ENCODE measurements around the gene LRBA. TPM values are rescaled to one million over a fixed set of nuclear protein-coding genes. Genes with fewer than 3 reads are reported as not detected.

LRBA gene
- total and polyA plus RNA-seq, 2 donors: 18.4 to 38.6 TPM

- WGBS: 93% methylated on average over 1 of the region's 1 CpG
- Histone ChIP-seq H3K36me3 (ENCODE audit: control insufficient read depth in 2 of 2, insufficient read depth in 2 of 2, low read length in 1 of 2) (no peaks in the 10 kb centered on the region), H3K27me3 (ENCODE audit: control insufficient read depth in 2 of 2, insufficient read depth in 1 of 2, low read length in 1 of 2) (no peaks in the 10 kb centered on the region), H3K4me1 (ENCODE audit: control insufficient read depth in 2 of 2, insufficient read depth in 2 of 2, low read length in 2 of 2) (no peaks in the 10 kb centered on the region), H3K9me3 (ENCODE audit: control insufficient read depth in 2 of 2, insufficient read depth in 1 of 2, low read length in 1 of 2) (no peaks in the 10 kb centered on the region), H3K27ac (ENCODE audit: low read depth in 1 of 2, low read length in 1 of 2) (no peak overlapping the region), H3K4me3 (ENCODE audit: low read length in 2 of 2) (no peak overlapping the region)
- DNase-seq (ENCODE audit: low read depth in 6 of 9, low spot score in 9 of 9): no peak
Observed at GRCh38 chr4:150379454-150379853, 635.6 kb downstream of the LRBA start.

- Histone ChIP-seq H3K27ac (ENCODE audit: low read depth in 1 of 2, low read length in 1 of 2) (no peak overlapping the region), H3K36me3 (ENCODE audit: control insufficient read depth in 2 of 2, insufficient read depth in 2 of 2, low read length in 1 of 2) (no peaks in the 10 kb centered on the region), H3K9me3 (ENCODE audit: control insufficient read depth in 2 of 2, insufficient read depth in 1 of 2, low read length in 1 of 2) (no peaks in the 10 kb centered on the region), H3K4me1 (ENCODE audit: control insufficient read depth in 2 of 2, insufficient read depth in 2 of 2, low read length in 2 of 2) (no peaks in the 10 kb centered on the region), H3K4me3 (ENCODE audit: low read length in 2 of 2) (no peak overlapping the region), H3K27me3 (ENCODE audit: control insufficient read depth in 2 of 2, insufficient read depth in 1 of 2, low read length in 1 of 2) (no peaks in the 10 kb centered on the region)
- no peak for DNase-seq (ENCODE audit: low read depth in 6 of 9, low spot score in 9 of 9)
- WGBS: 89% methylated on average over 4 of the region's 4 CpGs
Observed at GRCh38 chr4:150375025-150375424, 640.1 kb downstream of the LRBA start.

GRCh38 chr4:150371869-150372268 is 643.2 kb downstream of the LRBA start:
- H3K4me3 ChIP-seq (ENCODE audit: low read length in 2 of 2): no peak overlapping the region
- 92% methylated on average over 1 of the region's 1 CpG for WGBS
- no peak overlapping the region for H3K27ac ChIP-seq (ENCODE audit: low read depth in 1 of 2, low read length in 1 of 2)
- DNase-seq (ENCODE audit: low read depth in 6 of 9, low spot score in 9 of 9): no peak
- no peaks in the 10 kb centered on the region for H3K9me3 ChIP-seq (ENCODE audit: control insufficient read depth in 2 of 2, insufficient read depth in 1 of 2, low read length in 1 of 2)
- no peaks in the 10 kb centered on the region for H3K36me3 ChIP-seq (ENCODE audit: control insufficient read depth in 2 of 2, insufficient read depth in 2 of 2, low read length in 1 of 2)
- no peaks in the 10 kb centered on the region for H3K27me3 ChIP-seq (ENCODE audit: control insufficient read depth in 2 of 2, insufficient read depth in 1 of 2, low read length in 1 of 2)
- H3K4me1 ChIP-seq (ENCODE audit: control insufficient read depth in 2 of 2, insufficient read depth in 2 of 2, low read length in 2 of 2): no peaks in the 10 kb centered on the region

- H3K27me3 ChIP-seq (ENCODE audit: control insufficient read depth in 2 of 2, insufficient read depth in 1 of 2, low read length in 1 of 2): no peaks in the 10 kb centered on the region
- no peaks in the 10 kb centered on the region for H3K4me1 ChIP-seq (ENCODE audit: control insufficient read depth in 2 of 2, insufficient read depth in 2 of 2, low read length in 2 of 2)
- no peak for DNase-seq (ENCODE audit: low read depth in 6 of 9, low spot score in 9 of 9)
- H3K36me3 ChIP-seq (ENCODE audit: control insufficient read depth in 2 of 2, insufficient read depth in 2 of 2, low read length in 1 of 2): no peaks in the 10 kb centered on the region
- no peaks in the 10 kb centered on the region for H3K9me3 ChIP-seq (ENCODE audit: control insufficient read depth in 2 of 2, insufficient read depth in 1 of 2, low read length in 1 of 2)
- whole genome bisulfite sequencing: 86% methylated on average over 3 of the region's 3 CpGs
- no peak overlapping the region for H3K27ac ChIP-seq (ENCODE audit: low read depth in 1 of 2, low read length in 1 of 2)
- no peak overlapping the region for H3K4me3 ChIP-seq (ENCODE audit: low read length in 2 of 2)
Observed at GRCh38 chr4:150369434-150370380, 645.4 kb downstream of the LRBA start.

GRCh38 chr4:150368667-150369066 is 646.4 kb downstream of the LRBA start:
- DNase-seq (ENCODE audit: low read depth in 6 of 9, low spot score in 9 of 9): no peak
- Histone ChIP-seq H3K4me3 (ENCODE audit: low read length in 2 of 2) (no peak overlapping the region), H3K4me1 (ENCODE audit: control insufficient read depth in 2 of 2, insufficient read depth in 2 of 2, low read length in 2 of 2) (no peaks in the 10 kb centered on the region), H3K36me3 (ENCODE audit: control insufficient read depth in 2 of 2, insufficient read depth in 2 of 2, low read length in 1 of 2) (no peaks in the 10 kb centered on the region), H3K27me3 (ENCODE audit: control insufficient read depth in 2 of 2, insufficient read depth in 1 of 2, low read length in 1 of 2) (no peaks in the 10 kb centered on the region), H3K27ac (ENCODE audit: low read depth in 1 of 2, low read length in 1 of 2) (no peak overlapping the region), H3K9me3 (ENCODE audit: control insufficient read depth in 2 of 2, insufficient read depth in 1 of 2, low read length in 1 of 2) (no peaks in the 10 kb centered on the region)

- Histone ChIP-seq H3K4me3 (ENCODE audit: low read length in 2 of 2) (no peak overlapping the region), H3K27me3 (ENCODE audit: control insufficient read depth in 2 of 2, insufficient read depth in 1 of 2, low read length in 1 of 2) (no peaks in the 10 kb centered on the region), H3K4me1 (ENCODE audit: control insufficient read depth in 2 of 2, insufficient read depth in 2 of 2, low read length in 2 of 2) (no peaks in the 10 kb centered on the region), H3K27ac (ENCODE audit: low read depth in 1 of 2, low read length in 1 of 2) (no peak overlapping the region), H3K36me3 (ENCODE audit: control insufficient read depth in 2 of 2, insufficient read depth in 2 of 2, low read length in 1 of 2) (no peaks in the 10 kb centered on the region), H3K9me3 (ENCODE audit: control insufficient read depth in 2 of 2, insufficient read depth in 1 of 2, low read length in 1 of 2) (no peaks in the 10 kb centered on the region)
- 95% methylated on average over 4 of the region's 4 CpGs for WGBS
- DNase-seq (ENCODE audit: low read depth in 6 of 9, low spot score in 9 of 9): no peak
Observed at GRCh38 chr4:150367326-150367725, 647.8 kb downstream of the LRBA start.

- Histone ChIP-seq H3K27me3 (ENCODE audit: control insufficient read depth in 2 of 2, insufficient read depth in 1 of 2, low read length in 1 of 2) (no peaks in the 10 kb centered on the region), H3K4me3 (ENCODE audit: low read length in 2 of 2) (no peak overlapping the region), H3K27ac (ENCODE audit: low read depth in 1 of 2, low read length in 1 of 2) (no peak overlapping the region), H3K9me3 (ENCODE audit: control insufficient read depth in 2 of 2, insufficient read depth in 1 of 2, low read length in 1 of 2) (no peaks in the 10 kb centered on the region), H3K36me3 (ENCODE audit: control insufficient read depth in 2 of 2, insufficient read depth in 2 of 2, low read length in 1 of 2) (no peaks in the 10 kb centered on the region), H3K4me1 (ENCODE audit: control insufficient read depth in 2 of 2, insufficient read depth in 2 of 2, low read length in 2 of 2) (no peaks in the 10 kb centered on the region)
- no peak for DNase-seq (ENCODE audit: low read depth in 6 of 9, low spot score in 9 of 9)
- 95% methylated on average over 2 of the region's 2 CpGs for WGBS
Observed at GRCh38 chr4:150366487-150366999, 648.5 kb downstream of the LRBA start.

- no peaks in the 10 kb centered on the region for H3K36me3 ChIP-seq (ENCODE audit: control insufficient read depth in 2 of 2, insufficient read depth in 2 of 2, low read length in 1 of 2)
- H3K9me3 ChIP-seq (ENCODE audit: control insufficient read depth in 2 of 2, insufficient read depth in 1 of 2, low read length in 1 of 2): no peaks in the 10 kb centered on the region
- no peaks in the 10 kb centered on the region for H3K27me3 ChIP-seq (ENCODE audit: control insufficient read depth in 2 of 2, insufficient read depth in 1 of 2, low read length in 1 of 2)
- H3K4me3 ChIP-seq (ENCODE audit: low read length in 2 of 2): no peak overlapping the region
- H3K4me1 ChIP-seq (ENCODE audit: control insufficient read depth in 2 of 2, insufficient read depth in 2 of 2, low read length in 2 of 2): no peaks in the 10 kb centered on the region
- no peak for DNase-seq (ENCODE audit: low read depth in 6 of 9, low spot score in 9 of 9)
- WGBS: 46% methylated on average over 2 of the region's 2 CpGs
- H3K27ac ChIP-seq (ENCODE audit: low read depth in 1 of 2, low read length in 1 of 2): no peak overlapping the region
Observed at GRCh38 chr4:150363721-150364688, 651.1 kb downstream of the LRBA start.

- Histone ChIP-seq H3K36me3 (ENCODE audit: control insufficient read depth in 2 of 2, insufficient read depth in 2 of 2, low read length in 1 of 2) (no peaks in the 10 kb centered on the region), H3K9me3 (ENCODE audit: control insufficient read depth in 2 of 2, insufficient read depth in 1 of 2, low read length in 1 of 2) (no peaks in the 10 kb centered on the region), H3K4me1 (ENCODE audit: control insufficient read depth in 2 of 2, insufficient read depth in 2 of 2, low read length in 2 of 2) (no peaks in the 10 kb centered on the region), H3K4me3 (ENCODE audit: low read length in 2 of 2) (no peak overlapping the region), H3K27me3 (ENCODE audit: control insufficient read depth in 2 of 2, insufficient read depth in 1 of 2, low read length in 1 of 2) (no peaks in the 10 kb centered on the region), H3K27ac (ENCODE audit: low read depth in 1 of 2, low read length in 1 of 2) (no peak overlapping the region)
- no peak for DNase-seq (ENCODE audit: low read depth in 6 of 9, low spot score in 9 of 9)
Observed at GRCh38 chr4:150358691-150359090, 656.4 kb downstream of the LRBA start.
